GM12874 (cell line): ENCODE results near the gene HMCN2.

Source experiments
- CTCF ChIP-seq: IDR thresholded peaks from 2 replicates; pipeline ENCODE4 v1.5.1; 2011; ENCODE audit warnings: low read depth, mild to moderate bottlenecking, control low read depth, low read length, moderate library complexity; ENCODE audit not compliant: insufficient read depth

HMCN2 gene

GRCh38 chr9:130303613-130304055 lies 38.1 kb downstream of the HMCN2 start:
- TF ChIP-seq CTCF = no peak

- no peak for TF ChIP-seq CTCF
Measured at GRCh38 chr9:130304116-130304515, 38.6 kb downstream of the HMCN2 start.

GRCh38 chr9:130304643-130305042 lies 39.1 kb downstream of the HMCN2 start:
- TF ChIP-seq CTCF = no peak

- no peak for TF ChIP-seq CTCF
Measured at GRCh38 chr9:130305381-130305780, 39.8 kb downstream of the HMCN2 start.

- TF ChIP-seq CTCF = no peak
Measured at GRCh38 chr9:130306823-130307666, 41.5 kb downstream of the HMCN2 start.

- TF ChIP-seq CTCF = no peak
Measured at GRCh38 chr9:130307667-130307943, 42.0 kb downstream of the HMCN2 start.

- TF ChIP-seq CTCF = no peak
Measured at GRCh38 chr9:130308081-130308571, 42.6 kb downstream of the HMCN2 start.
